Loucy (cell line): ENCODE measurements around the gene CYP4V2.

Experiments
- H2AFZ ChIP-seq: fragments of 200-600 bp; sonication (generic); 2 replicates; pipeline ENCODE4 v1.6.0; 2016; ENCODE audit warnings: antibody characterized with exemption, mild to moderate bottlenecking, low read length, moderate library complexity
- H3F3A ChIP-seq: fragments of 200-600 bp; 2 replicates; pipeline ENCODE4 v1.6.0; 2016; ENCODE audit warnings: antibody characterized with exemption, low read depth, mild to moderate bottlenecking
- H3K27me3 ChIP-seq: fragments of 200-600 bp; sonication (generic); 2 replicates; pipeline ENCODE4 v1.6.1; 2014; ENCODE audit warnings: low read length, mild to moderate bottlenecking; ENCODE audit not compliant: insufficient read depth, poor library complexity, severe bottlenecking
- H3K36me3 ChIP-seq: fragments of 200-600 bp; sonication (generic); 2 replicates; pipeline ENCODE4 v1.6.1; 2016; ENCODE audit warnings: low read length; ENCODE audit not compliant: insufficient read depth
- H3K4me1 ChIP-seq: fragments of 200-600 bp; sonication (generic); 2 replicates; pipeline ENCODE4 v1.5.1; 2014; ENCODE audit warnings: low read length, mild to moderate bottlenecking; ENCODE audit not compliant: insufficient read depth, poor library complexity, severe bottlenecking
- H3K4me2 ChIP-seq: fragments of 200-600 bp; sonication (generic); 2 replicates; pipeline ENCODE4 v1.6.0; 2014; ENCODE audit warnings: antibody characterized with exemption, low read length, low read depth, mild to moderate bottlenecking; ENCODE audit not compliant: poor library complexity, severe bottlenecking
- H3K4me3 ChIP-seq: fragments of 200-600 bp; sonication (generic); 2 replicates; pipeline ENCODE4 v1.5.1; 2014; ENCODE audit warnings: low read length, mild to moderate bottlenecking, mixed read lengths; ENCODE audit not compliant: poor library complexity, severe bottlenecking
- H3K79me2 ChIP-seq: fragments of 200-600 bp; sonication (generic); 2 replicates; pipeline ENCODE4 v1.6.1; 2014; ENCODE audit warnings: low read length; ENCODE audit not compliant: insufficient read depth
- H3K9ac ChIP-seq: fragments of 200-600 bp; sonication (generic); 2 replicates; pipeline ENCODE4 v1.6.0; 2014; ENCODE audit warnings: mild to moderate bottlenecking, low read depth, low read length, moderate library complexity; ENCODE audit not compliant: poor library complexity, severe bottlenecking
- H3K9me2 ChIP-seq: fragments of 200-600 bp; sonication (generic); replicated peaks from 2 replicates; pipeline ENCODE4 v1.6.1; 2016; ENCODE audit warnings: low read depth, low read length, mixed read lengths
- H3K9me3 ChIP-seq: fragments of 200-600 bp; sonication (generic); 2 replicates; pipeline ENCODE4 v1.6.1; 2014; ENCODE audit warnings: mild to moderate bottlenecking, antibody characterized with exemption, low read length, low read depth; ENCODE audit not compliant: insufficient read depth
- H4K20me1 ChIP-seq: fragments of 200-600 bp; sonication (generic); 2 replicates; pipeline ENCODE4 v1.6.0; 2014; ENCODE audit warnings: antibody characterized with exemption, low read length, mild to moderate bottlenecking; ENCODE audit not compliant: insufficient read depth, poor library complexity, severe bottlenecking
- EZH2phosphoT487 ChIP-seq: fragments of 200-600 bp; IDR thresholded peaks from 2 replicates; pipeline ENCODE4 v1.6.1; 2018; ENCODE audit warnings: antibody characterized with exemption, mild to moderate bottlenecking, moderate library complexity, borderline replicate concordance
- TF ChIP-seq, protein P1 (sequence below): fragments of 200-600 bp; sonication (generic); conservative IDR thresholded peaks from 2 replicates; pipeline ENCODE4 v1.5.1; 2014; ENCODE audit warnings: mild to moderate bottlenecking, antibody characterized with exemption, low read length

Gene CYP4V2

DNA sequence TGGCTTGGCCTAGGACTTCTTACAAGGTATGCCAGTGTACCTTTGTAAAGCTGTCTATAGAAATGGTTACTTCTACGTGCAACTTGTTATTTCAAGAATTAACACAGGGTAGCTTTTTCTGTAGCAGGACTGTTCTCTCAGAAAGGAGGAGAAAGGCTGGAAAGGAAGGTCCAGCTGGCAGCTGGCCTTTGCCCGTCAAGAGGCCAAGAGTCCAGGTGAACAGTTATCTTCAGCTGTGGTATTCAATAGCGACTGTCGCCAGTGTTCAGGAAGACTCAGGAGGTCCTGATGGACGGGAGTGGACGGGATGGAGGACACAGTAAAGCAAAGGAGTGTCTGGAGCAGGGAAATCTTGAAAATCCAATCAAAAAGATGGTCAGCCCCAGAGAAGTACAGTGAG is 4.7 kb downstream of the CYP4V2 start:
- Histone ChIP-seq H2AFZ (no peak overlapping the region), H3K9me3 (no peaks in the 10 kb centered on the region), H3K36me3 (no peaks in the 10 kb centered on the region), H3K4me1 (peaks cover 18% of the 10 kb centered on the region), H3K79me2 (peaks cover 23% of the 10 kb centered on the region), H3K27me3 (no peaks in the 10 kb centered on the region), H3F3A (no peaks in the 10 kb centered on the region), H3K4me3 (no peak overlapping the region), H3K4me2 (no peak overlapping the region), H3K9ac (no peak overlapping the region), H4K20me1 (no peaks in the 10 kb centered on the region), H3K9me2 (no peaks in the 10 kb centered on the region)
- TF ChIP-seq EZH2phosphoT487: no peak
- TF ChIP-seq, protein P1, sequence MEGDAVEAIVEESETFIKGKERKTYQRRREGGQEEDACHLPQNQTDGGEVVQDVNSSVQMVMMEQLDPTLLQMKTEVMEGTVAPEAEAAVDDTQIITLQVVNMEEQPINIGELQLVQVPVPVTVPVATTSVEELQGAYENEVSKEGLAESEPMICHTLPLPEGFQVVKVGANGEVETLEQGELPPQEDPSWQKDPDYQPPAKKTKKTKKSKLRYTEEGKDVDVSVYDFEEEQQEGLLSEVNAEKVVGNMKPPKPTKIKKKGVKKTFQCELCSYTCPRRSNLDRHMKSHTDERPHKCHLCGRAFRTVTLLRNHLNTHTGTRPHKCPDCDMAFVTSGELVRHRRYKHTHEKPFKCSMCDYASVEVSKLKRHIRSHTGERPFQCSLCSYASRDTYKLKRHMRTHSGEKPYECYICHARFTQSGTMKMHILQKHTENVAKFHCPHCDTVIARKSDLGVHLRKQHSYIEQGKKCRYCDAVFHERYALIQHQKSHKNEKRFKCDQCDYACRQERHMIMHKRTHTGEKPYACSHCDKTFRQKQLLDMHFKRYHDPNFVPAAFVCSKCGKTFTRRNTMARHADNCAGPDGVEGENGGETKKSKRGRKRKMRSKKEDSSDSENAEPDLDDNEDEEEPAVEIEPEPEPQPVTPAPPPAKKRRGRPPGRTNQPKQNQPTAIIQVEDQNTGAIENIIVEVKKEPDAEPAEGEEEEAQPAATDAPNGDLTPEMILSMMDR: no peak

DNA sequence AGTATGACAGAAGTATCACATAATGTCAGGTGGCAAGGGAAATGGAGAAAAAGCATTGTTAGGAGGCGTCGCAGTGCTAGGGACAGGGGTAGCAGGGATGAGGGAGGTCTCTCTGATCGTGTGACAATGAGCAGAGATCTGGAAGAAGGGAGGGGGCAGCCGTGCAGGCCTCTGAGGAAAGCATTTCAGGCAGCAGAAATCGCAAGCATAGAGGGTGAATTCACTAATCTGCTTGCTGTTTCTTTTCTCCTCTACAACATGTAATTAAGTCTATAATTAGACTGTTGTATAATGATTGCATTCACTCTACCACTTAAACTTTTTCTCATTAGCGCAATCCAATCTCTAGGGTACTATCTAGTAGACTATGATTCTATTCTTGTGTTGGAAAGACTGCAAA is 9.1 kb downstream of the CYP4V2 start:
- no peaks in the 10 kb centered on the region for H4K20me1 ChIP-seq
- H3K27me3 ChIP-seq: no peaks in the 10 kb centered on the region
- TF ChIP-seq EZH2phosphoT487: no peak

DNA sequence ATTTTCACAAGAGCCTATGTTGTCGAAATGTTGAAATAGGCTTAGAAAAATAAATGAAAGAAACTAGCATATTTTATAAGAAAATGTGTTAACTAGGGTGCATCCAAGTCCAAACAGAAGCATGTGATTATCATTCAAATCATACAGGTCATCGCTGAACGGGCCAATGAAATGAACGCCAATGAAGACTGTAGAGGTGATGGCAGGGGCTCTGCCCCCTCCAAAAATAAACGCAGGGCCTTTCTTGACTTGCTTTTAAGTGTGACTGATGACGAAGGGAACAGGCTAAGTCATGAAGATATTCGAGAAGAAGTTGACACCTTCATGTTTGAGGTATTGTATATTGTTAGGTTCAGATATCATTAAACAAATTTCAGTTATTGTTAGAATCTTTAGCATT is 9.6 kb downstream of the CYP4V2 start:
- TF ChIP-seq, protein P1: no peak

More for the DNA sequence above, 9.1 kb downstream of the CYP4V2 start:
- Histone ChIP-seq H3K4me3 (no peak overlapping the region), H3K9me2 (no peaks in the 10 kb centered on the region), H3K36me3 (no peaks in the 10 kb centered on the region), H3K4me1 (no peaks in the 10 kb centered on the region), H3F3A (no peaks in the 10 kb centered on the region), H3K4me2 (no peak overlapping the region), H2AFZ (no peak overlapping the region), H3K9ac (no peak overlapping the region), H3K79me2 (no peaks in the 10 kb centered on the region), H3K9me3 (no peaks in the 10 kb centered on the region)

DNA sequence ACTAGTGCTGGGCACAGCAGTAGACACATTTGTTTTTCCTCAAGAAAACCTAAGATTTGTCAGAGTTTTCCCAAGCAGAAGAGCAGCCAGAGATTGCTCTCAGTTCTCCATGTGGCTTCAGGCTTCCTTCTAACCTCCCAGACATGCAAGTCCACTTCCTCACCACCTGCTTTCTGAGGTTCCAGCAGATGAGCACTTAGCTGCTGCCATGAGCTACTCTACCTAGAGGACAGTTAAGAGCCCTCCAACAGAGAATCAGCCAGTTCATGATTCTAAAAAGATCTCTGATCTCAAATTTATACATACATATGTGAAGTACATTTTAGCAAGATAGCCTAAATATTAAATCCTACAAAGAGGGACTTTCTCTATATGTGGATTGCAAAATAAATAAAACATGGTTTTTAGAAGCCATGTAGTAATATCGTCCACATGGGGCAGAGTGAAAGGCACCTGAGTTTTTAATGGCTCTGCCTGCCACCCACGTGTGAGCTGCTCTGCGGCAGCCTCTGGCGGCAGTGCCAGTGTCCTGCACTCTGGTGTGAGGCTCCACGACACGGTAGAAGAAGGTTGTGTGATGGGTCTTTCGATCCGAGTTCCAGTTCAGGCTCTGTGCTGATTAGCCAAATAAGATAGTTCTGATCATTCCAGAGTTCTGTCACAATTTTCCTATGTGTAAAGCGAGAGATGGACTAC is 10.3 kb downstream of the CYP4V2 start:
- H3K4me1 ChIP-seq: no peaks in the 10 kb centered on the region
- H3K79me2 ChIP-seq: no peaks in the 10 kb centered on the region
- H3K4me3 ChIP-seq: no peak overlapping the region
- no peaks in the 10 kb centered on the region for H4K20me1 ChIP-seq
- no peaks in the 10 kb centered on the region for H3F3A ChIP-seq
- H3K27me3 ChIP-seq: no peaks in the 10 kb centered on the region
- peak overlapping the region; percentile 10; the same call in 1 of the 2 replicates for H2AFZ ChIP-seq
- TF ChIP-seq, protein P1: peak; percentile 94
- no peak for TF ChIP-seq EZH2phosphoT487
- H3K9me2 ChIP-seq: no peaks in the 10 kb centered on the region
- H3K9ac ChIP-seq: no peak overlapping the region
- H3K4me2 ChIP-seq: no peak overlapping the region
- H3K9me3 ChIP-seq: no peaks in the 10 kb centered on the region
- no peaks in the 10 kb centered on the region for H3K36me3 ChIP-seq

More for the DNA sequence above, 9.6 kb downstream of the CYP4V2 start:
- Histone ChIP-seq H3K9me3 (no peaks in the 10 kb centered on the region), H3K36me3 (no peaks in the 10 kb centered on the region), H3K79me2 (no peaks in the 10 kb centered on the region), H3K4me3 (no peak overlapping the region), H3K27me3 (no peaks in the 10 kb centered on the region), H3K4me2 (no peak overlapping the region), H2AFZ (no peak overlapping the region), H3F3A (no peaks in the 10 kb centered on the region), H4K20me1 (no peaks in the 10 kb centered on the region), H3K9ac (no peak overlapping the region), H3K4me1 (no peaks in the 10 kb centered on the region), H3K9me2 (no peaks in the 10 kb centered on the region)
